Ishikawa (cell line): Measurements from ENCODE around the gene MCM8.

Experiments used
- CEBPB ChIP-seq: IDR thresholded peaks from 2 replicates; pipeline ENCODE4 v1.6.1; 2012
- CREB1 ChIP-seq: IDR thresholded peaks from 2 replicates; pipeline ENCODE4 v1.6.1; 2012; ENCODE audit warnings: low read depth
- EP300 ChIP-seq: IDR thresholded peaks from 2 replicates; pipeline ENCODE4 v1.6.1; 2012; ENCODE audit warnings: borderline replicate concordance
- FOXM1 ChIP-seq: IDR thresholded peaks from 2 replicates; pipeline ENCODE4 v1.6.1; 2012; ENCODE audit warnings: low read depth, borderline replicate concordance
- MAX ChIP-seq: IDR thresholded peaks from 2 replicates; pipeline ENCODE4 v1.6.1; 2012
- NFIC ChIP-seq: IDR thresholded peaks from 2 replicates; pipeline ENCODE4 v1.6.1; 2012
- RAD21 ChIP-seq: IDR thresholded peaks from 2 replicates; pipeline ENCODE4 v1.6.1; 2012; ENCODE audit warnings: low read depth
- REST ChIP-seq: IDR thresholded peaks from 2 replicates; pipeline ENCODE4 v1.6.1; 2012; ENCODE audit warnings: low read depth, mild to moderate bottlenecking
- TAF1 ChIP-seq: IDR thresholded peaks from 2 replicates; pipeline ENCODE4 v1.6.1; 2012; ENCODE audit warnings: low read depth, mild to moderate bottlenecking
- TCF12 ChIP-seq: IDR thresholded peaks from 2 replicates; pipeline ENCODE4 v1.6.1; 2012; ENCODE audit warnings: low read depth
- TEAD4 ChIP-seq: IDR thresholded peaks from 2 replicates; pipeline ENCODE4 v1.6.1; 2012
- YY1 ChIP-seq: IDR thresholded peaks from 2 replicates; pipeline ENCODE4 v1.6.1; 2012; ENCODE audit warnings: low read depth
- TF ChIP-seq, protein P1 (sequence below): IDR thresholded peaks from 2 replicates; pipeline ENCODE4 v1.6.1; 2012

DNA sequence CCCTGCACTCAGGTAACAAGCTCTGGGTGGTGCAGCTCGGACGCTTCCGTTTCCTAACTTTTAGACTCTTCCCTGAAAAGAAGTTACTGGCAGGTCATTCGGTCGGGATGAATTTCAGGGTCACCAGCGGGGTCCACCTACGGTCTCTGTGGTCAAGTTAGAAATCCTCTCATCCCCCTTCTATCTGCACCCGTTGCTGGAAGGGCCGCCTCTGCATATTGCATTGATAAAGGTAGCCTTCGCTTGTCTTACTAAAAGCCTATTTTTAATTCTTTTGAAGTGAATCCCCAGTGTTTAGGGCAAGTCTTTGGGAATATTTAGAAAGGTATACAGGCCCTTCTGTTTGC lies 56.1 kb downstream of the MCM8 start:
- TF ChIP-seq FOXM1 (no peak), YY1 (no peak), CEBPB (no peak), EP300 (no peak), TEAD4 (no peak), MAX (no peak), TAF1 (no peak), TCF12 (no peak), RAD21 (no peak), REST (no peak), NFIC (no peak), CREB1 (no peak)
- TF ChIP-seq, protein P1, sequence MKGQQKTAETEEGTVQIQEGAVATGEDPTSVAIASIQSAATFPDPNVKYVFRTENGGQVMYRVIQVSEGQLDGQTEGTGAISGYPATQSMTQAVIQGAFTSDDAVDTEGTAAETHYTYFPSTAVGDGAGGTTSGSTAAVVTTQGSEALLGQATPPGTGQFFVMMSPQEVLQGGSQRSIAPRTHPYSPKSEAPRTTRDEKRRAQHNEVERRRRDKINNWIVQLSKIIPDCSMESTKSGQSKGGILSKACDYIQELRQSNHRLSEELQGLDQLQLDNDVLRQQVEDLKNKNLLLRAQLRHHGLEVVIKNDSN: no peak
